ENCODE data around the gene WDR1.

Gene WDR1

DNA sequence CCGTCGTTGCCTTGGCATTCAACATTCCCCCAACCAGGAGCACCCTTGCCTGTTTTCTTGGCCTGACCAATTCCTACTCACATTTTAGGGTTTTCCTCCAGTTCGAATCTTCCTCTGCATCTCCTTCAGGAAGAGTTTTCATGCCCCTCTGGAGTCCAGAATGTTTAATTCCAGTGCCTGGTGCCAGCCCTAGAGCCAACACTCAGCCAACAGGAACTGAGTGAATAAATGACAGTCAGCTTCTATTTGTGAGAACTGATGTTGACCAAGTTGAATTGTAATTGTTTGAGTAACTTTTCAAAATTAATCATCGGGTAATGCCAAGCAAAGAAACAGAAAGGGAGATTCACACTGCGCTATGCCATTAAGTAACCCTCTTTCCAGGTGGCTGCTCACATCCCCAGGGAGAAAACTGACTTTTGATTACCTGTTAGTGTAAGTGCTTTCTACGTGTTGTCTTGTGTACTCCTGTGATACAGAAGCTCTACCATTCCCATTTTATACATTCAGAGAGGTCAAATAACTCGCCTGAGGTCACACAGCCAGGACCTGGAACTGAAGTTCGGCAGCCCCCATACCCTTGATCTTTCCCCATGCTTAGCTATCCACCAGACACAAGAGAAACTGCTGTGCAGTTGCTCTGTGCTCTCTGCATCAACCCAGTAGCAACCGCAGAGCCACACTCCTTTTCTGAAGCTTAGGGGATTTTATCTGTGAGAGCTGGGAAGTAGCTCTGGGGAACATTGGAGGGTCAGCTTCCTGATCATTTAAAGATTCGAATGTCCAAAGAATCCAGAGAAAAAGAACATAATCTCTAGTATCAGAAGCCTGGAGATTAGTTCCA is 76.3 kb downstream of the WDR1 start:
- no peaks in the 10 kb centered on the region for H3K4me1 ChIP-seq (ENCODE audit: control insufficient read depth, insufficient read depth, low read length, poor library complexity, severe bottlenecking)
- H3K4me3 ChIP-seq (ENCODE audit: insufficient read depth, low read depth, low read length, poor library complexity, severe bottlenecking) = no peak overlapping the region
- DNase-seq = no peak
- H3K9me3 ChIP-seq (ENCODE audit: control insufficient read depth, low read length) = no peaks in the 10 kb centered on the region
- H3K27me3 ChIP-seq (replicated peaks; ENCODE audit: control insufficient read depth, insufficient read depth, low read length, poor library complexity, severe bottlenecking) = no peaks in the 10 kb centered on the region
- H3K36me3 ChIP-seq (ENCODE audit: control insufficient read depth, insufficient read depth, low read length) = no peaks in the 10 kb centered on the region
- H3K27ac ChIP-seq (ENCODE audit: insufficient read depth, low read length, poor library complexity, severe bottlenecking) = no peak overlapping the region

DNA sequence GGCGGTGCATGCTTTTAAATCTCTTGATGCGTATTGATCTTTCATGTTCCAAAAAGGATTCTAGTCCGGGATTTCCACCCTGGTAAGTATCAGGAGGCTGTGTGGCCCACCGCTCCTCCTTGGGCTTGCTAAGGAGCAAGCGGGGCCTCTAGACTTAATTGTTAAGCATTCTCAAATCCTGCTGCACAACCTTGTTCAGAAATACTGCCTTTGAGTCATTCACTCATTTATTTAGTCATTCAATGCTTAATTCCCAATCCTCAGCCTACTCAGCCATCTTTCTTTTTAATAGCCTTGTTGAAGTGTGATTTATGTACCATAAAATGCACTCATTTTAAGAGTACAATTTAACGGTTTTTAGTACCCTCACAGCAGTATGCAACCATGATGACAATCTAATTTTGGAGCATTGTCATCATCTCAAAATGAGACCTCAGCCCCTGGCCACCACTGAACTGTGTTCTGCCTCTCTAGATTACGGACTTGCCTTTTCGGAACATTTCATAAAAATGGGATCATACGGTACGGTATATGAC is 79.7 kb downstream of the WDR1 start:
- Histone ChIP-seq H3K4me3 (ENCODE audit: insufficient read depth, low read depth, low read length, poor library complexity, severe bottlenecking) (no peak overlapping the region), H3K4me1 (ENCODE audit: control insufficient read depth, insufficient read depth, low read length, poor library complexity, severe bottlenecking) (no peaks in the 10 kb centered on the region), H3K27ac (ENCODE audit: insufficient read depth, low read length, poor library complexity, severe bottlenecking) (no peak overlapping the region), H3K9me3 (ENCODE audit: control insufficient read depth, low read length) (no peaks in the 10 kb centered on the region), H3K27me3 (replicated peaks; ENCODE audit: control insufficient read depth, insufficient read depth, low read length, poor library complexity, severe bottlenecking) (no peaks in the 10 kb centered on the region), H3K36me3 (ENCODE audit: control insufficient read depth, insufficient read depth, low read length) (no peaks in the 10 kb centered on the region)
- no peak for DNase-seq

DNA sequence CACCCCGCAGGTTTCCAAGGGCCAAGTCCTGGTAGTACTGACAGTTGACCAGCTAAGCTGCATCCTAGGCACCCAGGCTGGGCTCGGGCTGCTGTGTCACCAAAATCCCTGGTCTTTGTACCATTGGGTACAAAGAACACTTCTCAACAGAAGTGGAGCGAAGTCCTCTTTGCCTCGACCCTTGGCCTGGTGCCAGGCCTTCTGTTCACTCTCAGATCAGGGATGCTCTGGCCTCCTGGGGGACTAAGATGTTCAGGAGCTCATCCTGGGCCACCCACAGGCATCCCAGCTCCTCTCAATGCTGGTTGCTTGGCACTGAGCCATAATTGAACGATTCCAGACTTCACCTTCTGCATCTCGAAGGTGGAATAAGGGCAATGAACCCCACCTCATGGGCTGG is 81.5 kb downstream of the WDR1 start:
- no peaks in the 10 kb centered on the region for H3K9me3 ChIP-seq (ENCODE audit: control insufficient read depth, low read length)
- H3K27me3 ChIP-seq (replicated peaks; ENCODE audit: control insufficient read depth, insufficient read depth, low read length, poor library complexity, severe bottlenecking) = no peaks in the 10 kb centered on the region
- DNase-seq = no peak
- no peak overlapping the region for H3K27ac ChIP-seq (ENCODE audit: insufficient read depth, low read length, poor library complexity, severe bottlenecking)
- no peak overlapping the region for H3K4me3 ChIP-seq (ENCODE audit: insufficient read depth, low read depth, low read length, poor library complexity, severe bottlenecking)
- H3K4me1 ChIP-seq (ENCODE audit: control insufficient read depth, insufficient read depth, low read length, poor library complexity, severe bottlenecking) = no peaks in the 10 kb centered on the region
- H3K36me3 ChIP-seq (ENCODE audit: control insufficient read depth, insufficient read depth, low read length) = no peaks in the 10 kb centered on the region

DNA sequence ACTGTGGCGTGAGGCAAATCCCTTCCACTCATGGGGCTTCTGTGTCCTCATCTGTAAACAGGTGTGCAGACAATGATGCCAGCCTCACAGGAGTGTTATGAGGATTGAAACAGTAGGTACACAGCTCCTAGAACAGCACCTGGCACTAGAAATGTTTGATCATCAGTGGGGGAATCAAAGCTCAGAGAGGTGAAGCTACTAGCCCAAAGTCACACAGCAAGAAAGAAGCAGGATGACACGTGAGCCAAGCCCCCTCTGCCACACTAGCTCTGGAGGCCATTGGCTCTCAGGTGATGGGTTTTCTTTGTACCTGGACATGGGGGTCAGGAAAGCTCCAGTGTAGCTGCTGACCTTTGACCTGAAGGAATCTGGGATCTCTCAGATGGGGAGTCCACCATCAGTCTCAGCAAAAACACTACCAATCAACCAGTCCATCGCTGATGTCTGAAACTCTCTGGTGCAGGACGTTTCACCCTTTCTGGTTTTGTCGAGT is 81.9 kb downstream of the WDR1 start:
- DNase-seq = no peak
- Histone ChIP-seq H3K9me3 (ENCODE audit: control insufficient read depth, low read length) (no peaks in the 10 kb centered on the region), H3K36me3 (ENCODE audit: control insufficient read depth, insufficient read depth, low read length) (no peaks in the 10 kb centered on the region), H3K4me3 (ENCODE audit: insufficient read depth, low read depth, low read length, poor library complexity, severe bottlenecking) (no peak overlapping the region), H3K27ac (ENCODE audit: insufficient read depth, low read length, poor library complexity, severe bottlenecking) (no peak overlapping the region), H3K27me3 (replicated peaks; ENCODE audit: control insufficient read depth, insufficient read depth, low read length, poor library complexity, severe bottlenecking) (no peaks in the 10 kb centered on the region), H3K4me1 (ENCODE audit: control insufficient read depth, insufficient read depth, low read length, poor library complexity, severe bottlenecking) (no peaks in the 10 kb centered on the region)

DNA sequence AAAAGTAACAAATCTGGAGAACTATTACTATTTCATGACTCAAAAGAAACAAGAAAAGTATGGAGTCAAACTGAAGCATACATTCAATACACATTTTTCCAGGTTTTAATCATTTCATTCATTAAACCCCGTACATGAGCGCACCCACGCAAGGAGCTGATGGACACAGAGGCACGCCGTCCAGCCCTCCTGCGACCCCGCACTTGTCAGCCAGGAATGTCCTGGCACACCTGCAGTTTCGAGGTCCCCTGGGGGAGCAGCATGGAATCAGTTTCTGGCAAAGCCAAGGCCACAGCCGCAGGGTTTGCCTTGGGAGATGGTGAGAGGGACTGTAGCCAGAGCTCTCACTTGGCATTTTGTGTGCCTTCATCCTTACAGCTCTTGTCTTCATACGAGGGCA is 82.5 kb downstream of the WDR1 start:
- Histone ChIP-seq H3K27me3 (replicated peaks; ENCODE audit: control insufficient read depth, insufficient read depth, low read length, poor library complexity, severe bottlenecking) (no peaks in the 10 kb centered on the region), H3K4me3 (ENCODE audit: insufficient read depth, low read depth, low read length, poor library complexity, severe bottlenecking) (no peak overlapping the region), H3K4me1 (ENCODE audit: control insufficient read depth, insufficient read depth, low read length, poor library complexity, severe bottlenecking) (no peaks in the 10 kb centered on the region), H3K27ac (ENCODE audit: insufficient read depth, low read length, poor library complexity, severe bottlenecking) (no peak overlapping the region), H3K36me3 (ENCODE audit: control insufficient read depth, insufficient read depth, low read length) (no peaks in the 10 kb centered on the region), H3K9me3 (ENCODE audit: control insufficient read depth, low read length) (no peaks in the 10 kb centered on the region)
- DNase-seq = no peak

DNA sequence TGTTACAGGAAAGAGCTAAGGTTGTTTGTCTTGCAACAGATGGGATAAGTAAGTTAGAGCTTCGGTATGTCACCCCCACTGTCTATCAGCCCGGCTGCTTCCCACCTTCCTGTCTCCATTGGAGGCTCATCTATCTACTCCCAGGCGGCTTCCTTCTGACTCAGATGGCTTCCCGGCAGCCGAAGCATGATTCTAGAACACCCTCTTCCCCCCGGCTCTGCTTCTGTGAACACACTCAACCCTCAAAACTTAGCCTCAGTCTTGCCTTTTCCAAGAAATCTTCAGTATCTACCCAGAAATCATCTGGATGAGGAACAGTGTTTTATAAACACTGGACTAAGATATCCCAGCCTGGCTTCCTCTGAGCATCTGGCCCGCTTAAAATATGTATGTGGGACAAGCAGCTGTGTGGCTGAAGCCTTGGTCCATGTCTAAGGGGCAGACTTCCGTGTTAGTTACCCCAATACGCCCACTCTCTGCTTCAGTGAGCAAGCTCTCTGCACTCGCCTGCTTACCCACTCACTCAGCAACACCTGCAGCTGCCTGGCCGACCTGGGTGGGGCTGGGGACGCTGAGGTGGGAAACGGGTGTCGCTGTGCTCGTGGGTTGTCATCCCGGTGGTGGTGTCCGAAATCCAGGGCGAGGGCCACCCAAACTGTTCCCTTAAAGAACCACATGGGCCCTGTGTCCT is 83.3 kb downstream of the WDR1 start:
- no peak overlapping the region for H3K4me3 ChIP-seq (ENCODE audit: insufficient read depth, low read depth, low read length, poor library complexity, severe bottlenecking)
- no peaks in the 10 kb centered on the region for H3K4me1 ChIP-seq (ENCODE audit: control insufficient read depth, insufficient read depth, low read length, poor library complexity, severe bottlenecking)
- no peaks in the 10 kb centered on the region for H3K9me3 ChIP-seq (ENCODE audit: control insufficient read depth, low read length)
- H3K36me3 ChIP-seq (ENCODE audit: control insufficient read depth, insufficient read depth, low read length) = no peaks in the 10 kb centered on the region
- H3K27ac ChIP-seq (ENCODE audit: insufficient read depth, low read length, poor library complexity, severe bottlenecking) = no peak overlapping the region
- no peaks in the 10 kb centered on the region for H3K27me3 ChIP-seq (replicated peaks; ENCODE audit: control insufficient read depth, insufficient read depth, low read length, poor library complexity, severe bottlenecking)
- no peak for DNase-seq

- Histone ChIP-seq H3K9me3 (ENCODE audit: control insufficient read depth, low read length) (no peaks in the 10 kb centered on the region), H3K4me1 (ENCODE audit: control insufficient read depth, insufficient read depth, low read length, poor library complexity, severe bottlenecking) (no peaks in the 10 kb centered on the region), H3K4me3 (ENCODE audit: insufficient read depth, low read depth, low read length, poor library complexity, severe bottlenecking) (no peak overlapping the region), H3K27ac (ENCODE audit: insufficient read depth, low read length, poor library complexity, severe bottlenecking) (no peak overlapping the region), H3K27me3 (replicated peaks; ENCODE audit: control insufficient read depth, insufficient read depth, low read length, poor library complexity, severe bottlenecking) (no peaks in the 10 kb centered on the region), H3K36me3 (ENCODE audit: control insufficient read depth, insufficient read depth, low read length) (no peaks in the 10 kb centered on the region)
- no peak for DNase-seq
Observed at GRCh38 chr4:10032625-10033024, 84.0 kb downstream of the WDR1 start.

- Histone ChIP-seq H3K4me3 (ENCODE audit: insufficient read depth, low read depth, low read length, poor library complexity, severe bottlenecking) (no peak overlapping the region), H3K36me3 (ENCODE audit: control insufficient read depth, insufficient read depth, low read length) (no peaks in the 10 kb centered on the region), H3K4me1 (ENCODE audit: control insufficient read depth, insufficient read depth, low read length, poor library complexity, severe bottlenecking) (no peaks in the 10 kb centered on the region), H3K27me3 (replicated peaks; ENCODE audit: control insufficient read depth, insufficient read depth, low read length, poor library complexity, severe bottlenecking) (no peaks in the 10 kb centered on the region), H3K9me3 (ENCODE audit: control insufficient read depth, low read length) (no peaks in the 10 kb centered on the region), H3K27ac (ENCODE audit: insufficient read depth, low read length, poor library complexity, severe bottlenecking) (no peak overlapping the region)
- DNase-seq = no peak
Observed at GRCh38 chr4:10031668-10032590, 84.7 kb downstream of the WDR1 start.

GRCh38 chr4:10030972-10031667 is 85.5 kb downstream of the WDR1 start:
- DNase-seq = no peak
- no peaks in the 10 kb centered on the region for H3K9me3 ChIP-seq (ENCODE audit: control insufficient read depth, low read length)

More at GRCh38 chr4:10030972-10031667, 85.5 kb downstream of the WDR1 start:
- H3K4me1 ChIP-seq (ENCODE audit: control insufficient read depth, insufficient read depth, low read length, poor library complexity, severe bottlenecking) = no peaks in the 10 kb centered on the region
- H3K27me3 ChIP-seq (replicated peaks; ENCODE audit: control insufficient read depth, insufficient read depth, low read length, poor library complexity, severe bottlenecking) = no peaks in the 10 kb centered on the region
- no peaks in the 10 kb centered on the region for H3K36me3 ChIP-seq (ENCODE audit: control insufficient read depth, insufficient read depth, low read length)
- H3K4me3 ChIP-seq (ENCODE audit: insufficient read depth, low read depth, low read length, poor library complexity, severe bottlenecking) = no peak overlapping the region
- H3K27ac ChIP-seq (ENCODE audit: insufficient read depth, low read length, poor library complexity, severe bottlenecking) = no peak overlapping the region
